ENCODE results near the gene ITPRIPL2. TPM values are rescaled to one million over a fixed set of nuclear protein-coding genes. Genes with fewer than 3 reads are reported as not detected.

ITPRIPL2 gene
- total RNA-seq, 1 experiment from 2014 or later: 67.9 TPM

DNA sequence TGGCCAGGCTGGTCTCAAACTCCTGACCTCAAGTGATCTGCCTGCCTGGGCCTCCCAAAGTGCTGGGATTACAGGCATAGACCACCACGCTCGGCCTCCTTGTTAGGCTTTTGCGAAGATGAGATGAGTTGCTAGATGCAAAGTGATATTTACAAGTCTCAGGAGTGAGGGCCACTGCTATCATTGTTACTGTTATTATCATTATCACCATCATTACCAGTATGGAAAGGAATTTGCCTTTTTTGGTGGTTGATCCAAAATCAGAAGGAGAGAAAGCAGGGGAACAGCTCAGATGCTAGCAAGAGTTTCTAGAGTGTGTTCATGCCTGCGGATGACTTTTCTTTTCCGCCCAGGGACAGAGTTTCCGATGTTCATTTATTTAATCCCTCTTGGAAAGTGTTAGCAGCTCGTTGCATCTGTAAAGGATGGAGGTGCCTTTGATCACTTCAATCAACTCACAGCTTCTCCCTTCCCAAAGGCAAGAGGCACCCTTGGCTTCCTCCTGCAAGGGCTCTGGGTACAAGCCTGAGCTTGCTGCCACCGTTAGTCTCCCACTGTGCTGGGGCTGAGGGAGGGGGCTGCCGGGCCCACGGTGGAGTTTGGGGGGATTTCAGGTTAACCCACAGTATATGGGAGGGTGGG lies 21.6 kb downstream of the ITPRIPL2 start:
- ChIA-PET POLR2A (interaction anchor here (1.1 to 1.2 kb wide), 2 partner anchors 22 to 28 kb away, joined by 3 to 4 read pairs; partner anchors contain the start of gene ITPRIPL2), CTCF (interaction anchor here (1.3 to 1.4 kb wide), 3 partner anchors 21 to 44 kb away, joined by 3 to 5 read pairs (median 5); no protein-coding TSS in a partner anchor), RAD21 (ENCODE audit: low non-redundant PET in 1 of 2, low total read pairs in 2 of 2, uncharacterized antibody in 2 of 2, unreplicated experiment in 2 of 2) (no interaction called here)
- Histone ChIP-seq H3K9me2 (ENCODE audit: insufficient read depth) (no peaks in the 10 kb centered on the region), H4K20me1 (ENCODE audit: insufficient read depth) (no peaks in the 10 kb centered on the region), H3K27me3 (ENCODE audit: insufficient read depth, low read length) (no peaks in the 10 kb centered on the region), H3K9me3 (ENCODE audit: control insufficient read depth in 1 of 2, insufficient read depth in 1 of 2, low read depth in 1 of 2, low read length in 2 of 2) (no peaks in the 10 kb centered on the region), H3K4me2 (ENCODE audit: low read length) (peak overlapping the region; percentile 81), H3K9ac (ENCODE audit: low read length) (peak overlapping the region; percentile 25), H3K4me1 (ENCODE audit: control insufficient read depth in 1 of 2, insufficient read depth in 2 of 2, low read length in 2 of 2) (peaks cover 64 to 75% of the 10 kb centered on the region in 2 experiments), H3K27ac (ENCODE audit: low read depth, low read length) (peak overlapping the region; percentile 58), H3K36me3 (ENCODE audit: control insufficient read depth in 1 of 2, insufficient read depth in 2 of 2, low read length in 2 of 2) (no peaks in the 10 kb centered on the region), H3K4me3 (replicated peaks in 1 of 2; ENCODE audit: low read depth in 1 of 2, low read length in 2 of 2) (peak overlapping the region in 1 of 2 experiments; percentile 35; a peak in 2 of 4 replicates), H3K79me2 (ENCODE audit: insufficient read depth, low read length) (no peaks in the 10 kb centered on the region), H2AFZ (ENCODE audit: low read depth, low read length, poor library complexity, severe bottlenecking) (no peak overlapping the region)
- intact Hi-C loops (cut with micrococcal nuclease): no loop called here
- DNase-seq (ENCODE audit: low read depth, low spot score): no peak
- TF ChIP-seq FOSL1 (IDR thresholded peaks at IDR 0.05; ENCODE audit: low read depth) (peak; percentile 38; the same call in 1 of the 2 replicates), SP1 (IDR thresholded peaks at IDR 0.05; ENCODE audit: low read depth) (peak; percentile 47; the same call in 1 of the 2 replicates), CBX3 (IDR thresholded peaks at IDR 0.05; ENCODE audit: low read depth) (0 out of 2 replicates have a peak, but pooled peaks have one; percentile 20), JUND (IDR thresholded peaks at IDR 0.05) (peak; percentile 31; the same call in 1 of the 2 replicates), TCF7L2 (IDR thresholded peaks at IDR 0.05; ENCODE audit: borderline replicate concordance, extremely low read depth, insufficient read depth, insufficient read length) (peak; percentile 71), ELF1 (IDR thresholded peaks at IDR 0.05; ENCODE audit: borderline replicate concordance, low read depth) (no peak)
- TF ChIP-seq, protein P1, sequence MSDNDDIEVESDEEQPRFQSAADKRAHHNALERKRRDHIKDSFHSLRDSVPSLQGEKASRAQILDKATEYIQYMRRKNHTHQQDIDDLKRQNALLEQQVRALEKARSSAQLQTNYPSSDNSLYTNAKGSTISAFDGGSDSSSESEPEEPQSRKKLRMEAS (IDR thresholded peaks at IDR 0.05): no peak
- no TSS peak for BruUV-seq (replicated peaks)
- ATAC-seq: 0 out of 2 replicates have a peak, but pooled peaks have one; percentile 18

DNA sequence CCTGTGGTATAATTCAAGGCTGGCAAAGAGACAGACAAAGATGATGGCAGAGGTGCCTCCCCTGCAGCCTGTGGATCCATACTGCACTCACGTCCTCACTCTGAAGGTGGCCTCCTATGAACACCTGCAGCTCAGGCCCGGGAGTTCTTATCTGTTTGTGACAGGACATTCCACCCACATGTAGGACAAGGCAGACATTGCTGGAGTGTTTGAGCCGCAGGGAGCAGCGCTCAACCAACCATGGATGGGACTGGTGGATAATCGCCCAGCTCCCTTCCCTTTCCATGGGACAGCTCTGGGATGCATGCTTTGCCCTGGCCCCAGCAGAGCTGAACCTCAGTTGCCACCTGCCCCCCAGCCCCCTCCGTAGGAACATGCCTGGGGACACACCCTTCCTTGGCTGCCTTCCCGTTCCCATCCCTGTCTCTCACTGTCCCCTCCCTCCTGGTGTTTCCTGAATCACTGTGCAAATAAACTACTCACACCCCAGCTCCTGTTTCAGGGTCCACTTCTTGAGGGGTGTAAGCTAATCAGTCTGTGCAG lies 22.2 kb downstream of the ITPRIPL2 start:
- peak; percentile 71 for ATAC-seq
- H4K20me1 ChIP-seq (ENCODE audit: insufficient read depth): no peaks in the 10 kb centered on the region
- DNase-seq (ENCODE audit: low read depth, low spot score): no peak
- peak overlapping the region; percentile 81 for H3K4me2 ChIP-seq (ENCODE audit: low read length)
- no peaks in the 10 kb centered on the region for H3K27me3 ChIP-seq (ENCODE audit: insufficient read depth, low read length)
- TF ChIP-seq FOSL1 (IDR thresholded peaks at IDR 0.05; ENCODE audit: low read depth) (peak; percentile 61; the same call in 1 of the 2 replicates), SP1 (IDR thresholded peaks at IDR 0.05; ENCODE audit: low read depth) (peak; percentile 72), ZNF274 (IDR thresholded peaks at IDR 0.05; ENCODE audit: low read depth, low read length) (no peak), JUND (IDR thresholded peaks at IDR 0.05) (peak; percentile 69), YY1 (IDR thresholded peaks at IDR 0.05; ENCODE audit: extremely low read depth, insufficient replicate concordance, low read depth, low read length) (no peak), CBX3 (IDR thresholded peaks at IDR 0.05; ENCODE audit: low read depth) (peak; percentile 22; the same call in 1 of the 2 replicates), RAD21 (IDR thresholded peaks at IDR 0.05; ENCODE audit: low read depth) (no peak), ELF1 (IDR thresholded peaks at IDR 0.05; ENCODE audit: borderline replicate concordance, low read depth) (no peak), POLR2AphosphoS5 (IDR thresholded peaks at IDR 0.05; ENCODE audit: low read depth, low read length) (peak; percentile 56; the same call in 1 of the 2 replicates)
- TF ChIP-seq, protein P2, sequence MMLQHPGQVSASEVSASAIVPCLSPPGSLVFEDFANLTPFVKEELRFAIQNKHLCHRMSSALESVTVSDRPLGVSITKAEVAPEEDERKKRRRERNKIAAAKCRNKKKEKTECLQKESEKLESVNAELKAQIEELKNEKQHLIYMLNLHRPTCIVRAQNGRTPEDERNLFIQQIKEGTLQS (IDR thresholded peaks at IDR 0.05): no peak
- TF ChIP-seq, protein P1 (IDR thresholded peaks at IDR 0.05): peak; percentile 44
- H3K9me3 ChIP-seq (ENCODE audit: control insufficient read depth in 1 of 2, insufficient read depth in 1 of 2, low read depth in 1 of 2, low read length in 2 of 2): no peaks in the 10 kb centered on the region
- H3K4me3 ChIP-seq (replicated peaks in 1 of 2; ENCODE audit: low read depth in 1 of 2, low read length in 2 of 2): peak overlapping the region; percentile 2 to 35; a peak in 3 of 4 replicates
- no peaks in the 10 kb centered on the region for H3K79me2 ChIP-seq (ENCODE audit: insufficient read depth, low read length)
- H3K36me3 ChIP-seq (ENCODE audit: control insufficient read depth in 1 of 2, insufficient read depth in 2 of 2, low read length in 2 of 2): no peaks in the 10 kb centered on the region
- ChIA-PET RAD21 (ENCODE audit: low non-redundant PET in 1 of 2, low total read pairs in 2 of 2, uncharacterized antibody in 2 of 2, unreplicated experiment in 2 of 2) (no interaction called here), POLR2A (interaction anchor here (1.1 to 1.2 kb wide), 2 partner anchors 23 to 28 kb away, joined by 3 to 4 read pairs; partner anchors contain the start of gene ITPRIPL2), CTCF (interaction anchor here (1.3 to 1.4 kb wide), 3 partner anchors 21 to 43 kb away, joined by 3 to 5 read pairs (median 5); no protein-coding TSS in a partner anchor)
- H3K9me2 ChIP-seq (ENCODE audit: insufficient read depth): no peaks in the 10 kb centered on the region
- H2AFZ ChIP-seq (ENCODE audit: low read depth, low read length, poor library complexity, severe bottlenecking): no peak overlapping the region
- peak overlapping the region; percentile 58 for H3K27ac ChIP-seq (ENCODE audit: low read depth, low read length)
- intact Hi-C loops (cut with micrococcal nuclease): no loop called here
- peak overlapping the region; percentile 25 for H3K9ac ChIP-seq (ENCODE audit: low read length)
- no TSS peak for BruUV-seq (replicated peaks)
- H3K4me1 ChIP-seq (ENCODE audit: control insufficient read depth in 1 of 2, insufficient read depth in 2 of 2, low read length in 2 of 2): peaks cover 58 to 68% of the 10 kb centered on the region in 2 experiments

Data from HCT116 (cell line).